Tibial nerve (tissue), 4 donors: ENCODE data around the gene ZBTB34. TPM values are rescaled to one million over a fixed set of nuclear protein-coding genes. Genes with fewer than 3 reads are reported as not detected.

Experiments
- DNase-seq, 2 donors: peaks; one replicate each; pipeline ENCODE4 v3.0.0-alpha.2; 2019; ENCODE audit warnings: low spot score in 2 of 2
- H3K27ac ChIP-seq, 4 donors: fragments of 200-600 bp; sonication (generic) in 3 of 4; one replicate each; pipeline ENCODE4 v1.5.1; 2017 to 2019; ENCODE audit warnings: mild to moderate bottlenecking in 1 of 4
- H3K27me3 ChIP-seq, 2 donors: fragments of 200-600 bp; sonication (generic) in 1 of 2; one replicate each; pipeline versions ENCODE4 v1.5.1 to v1.6.0; 2017 to 2019
- H3K36me3 ChIP-seq, 3 donors: fragments of 200-600 bp; sonication (generic); one replicate each; pipeline ENCODE4 v1.5.1; 2018 to 2019
- H3K4me1 ChIP-seq, 4 donors: fragments of 200-600 bp; sonication (generic) in 3 of 4; one replicate each; pipeline ENCODE4 v1.5.1; 2017 to 2019
- H3K4me3 ChIP-seq, 4 donors: fragments of 200-600 bp; sonication (generic) in 3 of 4; one replicate each; pipeline ENCODE4 v1.5.1; 2017 to 2019; ENCODE audit warnings: mild to moderate bottlenecking in 1 of 4, moderate library complexity in 1 of 4
- H3K9me3 ChIP-seq, 4 donors: fragments of 200-600 bp; sonication (generic) in 3 of 4; one replicate each; pipeline ENCODE4 v1.5.1; 2017 to 2019
- EP300 ChIP-seq, 2 donors: sonication (generic); formaldehyde crosslinking; IDR thresholded peaks; one replicate each; pipeline ENCODE4 v1.6.1; 2017; ENCODE audit warnings: antibody characterized with exemption in 2 of 2, mild to moderate bottlenecking in 1 of 2
- POLR2A ChIP-seq, 2 donors: fragments of 450-650 bp; IDR thresholded peaks; one replicate each; pipeline ENCODE4 v1.6.1; 2017; ENCODE audit warnings: antibody characterized with exemption in 2 of 2, mild to moderate bottlenecking in 2 of 2, moderate library complexity in 2 of 2
- WGBS, 2 donors: methylation state at CpG; one replicate each; pipeline ENCODE4 v1.1.5; 2018; 5-methylcytosine and 5-hydroxymethylcytosine counted together
- total RNA-seq, 4 donors: library from RNA; depleted of rRNA; stranded (reverse); fragments of >200 nt; gene quantifications; one replicate each; pipeline ENCODE4 v1.1.0, GENCODE V29; 2016
- TF ChIP-seq, protein P1 (sequence below), 5 experiments: fragments of 200-600 bp in 3 of 5; fragments of 450-650 bp in 2 of 5; sonication (generic) in 3 of 5; IDR thresholded peaks; one replicate each; pipeline ENCODE4 v1.5.1; 2016 to 2019; ENCODE audit warnings: antibody characterized with exemption in 5 of 5, mild to moderate bottlenecking in 3 of 5, moderate library complexity in 2 of 5

ZBTB34 gene
- total RNA-seq, 4 donors from 2014 or later = 10.8 to 14.0 (median 11.7) TPM

DNA sequence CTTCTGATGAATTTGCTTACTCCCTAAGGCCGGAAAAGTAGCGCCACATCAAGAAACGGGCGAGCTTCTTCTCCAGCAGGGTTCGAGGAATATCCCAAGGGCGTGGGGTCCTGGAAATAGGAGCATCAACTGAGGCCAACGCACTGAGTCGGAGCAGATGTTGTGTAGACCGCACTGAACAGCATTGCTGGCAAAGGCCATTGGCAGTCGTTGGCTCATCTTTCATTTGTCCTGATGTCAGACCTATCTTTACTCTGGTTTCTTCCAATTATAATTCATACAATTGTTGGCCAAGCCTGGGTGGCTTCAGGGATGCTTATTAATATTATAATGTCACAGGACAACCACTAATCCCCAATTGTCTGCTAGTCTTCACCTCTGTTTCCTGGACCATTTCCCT is 26.5 kb downstream of the ZBTB34 start:
- DNase-seq = no peak
- Histone ChIP-seq H3K27ac (no peak overlapping the region), H3K36me3 (peaks cover 0 to 26% (median 0%) of the 10 kb centered on the region in 3 donors), H3K4me1 (peaks cover 0 to 15% (median 3%) of the 10 kb centered on the region in 4 donors), H3K4me3 (no peak overlapping the region), H3K9me3 (no peaks in the 10 kb centered on the region), H3K27me3 (no peaks in the 10 kb centered on the region)
- 96 to 97% methylated on average over 10 of the region's 10 CpGs for WGBS, 2 donors
- no peak for TF ChIP-seq POLR2A (IDR thresholded peaks at IDR 0.05)
- TF ChIP-seq, protein P1, sequence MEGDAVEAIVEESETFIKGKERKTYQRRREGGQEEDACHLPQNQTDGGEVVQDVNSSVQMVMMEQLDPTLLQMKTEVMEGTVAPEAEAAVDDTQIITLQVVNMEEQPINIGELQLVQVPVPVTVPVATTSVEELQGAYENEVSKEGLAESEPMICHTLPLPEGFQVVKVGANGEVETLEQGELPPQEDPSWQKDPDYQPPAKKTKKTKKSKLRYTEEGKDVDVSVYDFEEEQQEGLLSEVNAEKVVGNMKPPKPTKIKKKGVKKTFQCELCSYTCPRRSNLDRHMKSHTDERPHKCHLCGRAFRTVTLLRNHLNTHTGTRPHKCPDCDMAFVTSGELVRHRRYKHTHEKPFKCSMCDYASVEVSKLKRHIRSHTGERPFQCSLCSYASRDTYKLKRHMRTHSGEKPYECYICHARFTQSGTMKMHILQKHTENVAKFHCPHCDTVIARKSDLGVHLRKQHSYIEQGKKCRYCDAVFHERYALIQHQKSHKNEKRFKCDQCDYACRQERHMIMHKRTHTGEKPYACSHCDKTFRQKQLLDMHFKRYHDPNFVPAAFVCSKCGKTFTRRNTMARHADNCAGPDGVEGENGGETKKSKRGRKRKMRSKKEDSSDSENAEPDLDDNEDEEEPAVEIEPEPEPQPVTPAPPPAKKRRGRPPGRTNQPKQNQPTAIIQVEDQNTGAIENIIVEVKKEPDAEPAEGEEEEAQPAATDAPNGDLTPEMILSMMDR (IDR thresholded peaks at IDR 0.05) = no peak
- TF ChIP-seq EP300 (IDR thresholded peaks at IDR 0.05) = no peak

DNA sequence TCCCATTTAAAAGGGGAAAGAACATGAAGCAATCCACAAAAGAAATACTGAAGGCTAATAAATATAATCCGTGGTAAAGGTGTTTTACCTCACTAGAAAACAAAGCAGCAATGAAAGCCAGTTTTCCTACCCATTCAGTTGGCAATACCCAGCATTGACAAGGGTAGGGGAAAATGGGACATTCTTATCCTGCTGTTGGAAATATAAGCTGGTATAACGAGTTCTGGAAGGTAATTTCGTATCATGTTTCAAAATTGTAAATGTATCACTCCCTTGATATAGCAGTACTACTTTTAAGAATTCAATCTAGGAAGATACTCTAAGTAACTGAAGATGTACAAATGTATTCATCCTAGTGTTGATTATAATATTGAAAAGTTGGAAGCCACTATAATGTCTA is 31.2 kb downstream of the ZBTB34 start:
- Histone ChIP-seq H3K36me3 (peaks cover 0 to 3% (median 0%) of the 10 kb centered on the region in 3 donors), H3K4me3 (no peak overlapping the region), H3K27ac (no peak overlapping the region), H3K27me3 (no peaks in the 10 kb centered on the region), H3K4me1 (no peaks in the 10 kb centered on the region), H3K9me3 (no peaks in the 10 kb centered on the region)
- DNase-seq = no peak
- TF ChIP-seq, protein P1 (IDR thresholded peaks at IDR 0.05) = no peak
- TF ChIP-seq EP300 (IDR thresholded peaks at IDR 0.05) = no peak
- no peak for TF ChIP-seq POLR2A (IDR thresholded peaks at IDR 0.05)
- 83 to 86% methylated on average over 3 of the region's 3 CpGs for WGBS, 2 donors

DNA sequence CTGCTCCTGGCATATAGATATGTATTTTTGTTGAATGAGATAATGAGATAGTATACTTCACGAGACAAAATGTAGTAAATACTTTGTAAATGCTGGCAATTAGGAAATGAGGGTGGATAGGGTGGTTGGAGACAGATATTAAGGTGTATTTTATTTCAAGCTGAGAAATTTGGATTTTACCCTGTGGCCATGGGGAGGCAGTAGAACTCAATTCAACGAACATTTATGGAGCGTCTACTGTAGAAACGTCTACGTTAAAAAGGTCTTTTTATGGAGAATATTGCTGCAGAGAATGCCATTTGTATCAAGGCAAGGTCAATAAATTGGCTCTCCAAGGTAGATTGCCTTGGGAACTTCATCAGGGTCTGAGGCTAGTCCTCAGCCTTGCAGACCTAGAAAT is 32.6 kb downstream of the ZBTB34 start:
- no peaks in the 10 kb centered on the region for H3K4me1 ChIP-seq
- no peaks in the 10 kb centered on the region for H3K36me3 ChIP-seq
- no peaks in the 10 kb centered on the region for H3K27me3 ChIP-seq
- no peaks in the 10 kb centered on the region for H3K9me3 ChIP-seq
- H3K4me3 ChIP-seq = no peak overlapping the region
- WGBS, 2 donors = 36% methylated on average over 5 of the region's 5 CpGs
- no peak for DNase-seq
- TF ChIP-seq EP300 (IDR thresholded peaks at IDR 0.05) = no peak
- TF ChIP-seq, protein P1 (IDR thresholded peaks at IDR 0.05) = no peak
- no peak for TF ChIP-seq POLR2A (IDR thresholded peaks at IDR 0.05)
- no peak overlapping the region for H3K27ac ChIP-seq

DNA sequence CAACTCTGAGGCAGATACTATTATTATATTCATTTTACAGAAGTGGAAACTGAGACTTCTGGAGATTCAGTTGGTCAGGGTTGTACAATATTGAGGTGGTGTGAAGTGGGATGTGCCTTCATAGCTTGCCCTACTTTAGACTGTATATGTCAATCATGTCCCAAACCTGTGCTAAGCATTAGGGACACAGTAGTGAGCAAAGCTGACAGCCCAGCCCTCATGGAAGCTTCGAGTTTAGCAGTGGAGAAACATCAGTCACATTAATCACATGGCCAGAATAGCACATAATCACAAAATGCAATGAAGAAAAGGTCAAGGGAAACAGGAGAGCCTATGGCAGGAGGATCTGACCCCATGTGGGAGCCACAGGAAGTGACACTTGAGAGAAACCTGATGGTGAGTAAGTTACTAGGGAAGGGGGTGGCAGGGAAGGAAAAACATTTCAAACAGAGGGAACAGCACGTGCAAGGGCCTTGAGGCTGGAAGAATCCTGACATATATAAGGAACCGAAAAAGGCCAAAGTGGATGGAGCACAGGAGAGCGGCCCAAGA is 33.7 kb downstream of the ZBTB34 start:
- H3K27me3 ChIP-seq = no peaks in the 10 kb centered on the region
- H3K36me3 ChIP-seq = no peaks in the 10 kb centered on the region
- WGBS, 2 donors = 67 to 79% methylated on average over 4 of the region's 4 CpGs
- no peaks in the 10 kb centered on the region for H3K4me1 ChIP-seq
- TF ChIP-seq, protein P1 (IDR thresholded peaks at IDR 0.05) = no peak
- no peak for TF ChIP-seq EP300 (IDR thresholded peaks at IDR 0.05)
- TF ChIP-seq POLR2A (IDR thresholded peaks at IDR 0.05) = no peak
- no peak overlapping the region for H3K4me3 ChIP-seq
- no peak for DNase-seq
- H3K9me3 ChIP-seq = no peaks in the 10 kb centered on the region
- no peak overlapping the region for H3K27ac ChIP-seq

DNA sequence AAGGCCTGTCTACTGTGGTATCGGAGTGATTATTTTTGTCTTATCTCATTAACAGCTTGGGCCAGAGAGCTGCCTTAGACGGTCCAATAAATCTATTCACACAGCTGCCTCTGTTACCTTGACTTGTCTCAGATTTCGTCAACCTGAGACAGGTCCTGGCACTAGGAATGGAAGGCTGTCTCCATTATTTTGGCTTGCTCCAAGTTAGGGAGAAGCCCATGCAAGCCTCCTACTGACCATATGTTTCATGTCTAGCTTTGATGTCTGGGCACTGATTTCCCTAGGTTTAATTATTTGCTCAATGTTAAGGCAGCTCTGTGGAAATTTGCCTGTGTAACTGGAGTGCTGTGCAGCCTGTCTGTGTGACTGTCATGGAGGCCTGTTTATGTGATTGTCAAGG is 41.8 kb downstream of the ZBTB34 start:
- WGBS, 2 donors = 53 to 69% methylated on average over 3 of the region's 3 CpGs
- H3K4me1 ChIP-seq = no peaks in the 10 kb centered on the region
- peaks cover 0 to 1% of the 10 kb centered on the region in 2 donors for H3K27me3 ChIP-seq
- H3K36me3 ChIP-seq = no peaks in the 10 kb centered on the region
- no peak overlapping the region for H3K27ac ChIP-seq
- TF ChIP-seq, protein P1 (IDR thresholded peaks at IDR 0.05) = no peak
- TF ChIP-seq EP300 (IDR thresholded peaks at IDR 0.05) = no peak
- TF ChIP-seq POLR2A (IDR thresholded peaks at IDR 0.05) = no peak
- DNase-seq = no peak
- no peak overlapping the region for H3K4me3 ChIP-seq
- peaks cover 0 to 16% (median 0%) of the 10 kb centered on the region in 4 donors for H3K9me3 ChIP-seq
